A549 (cell line): ENCODE data around the gene ACO2.

Experiments used
- CBX2 ChIP-seq: fragments of 200-600 bp; sonication (generic); IDR thresholded peaks from 2 replicates; pipeline ENCODE4 v1.6.1; 2016; ENCODE audit warnings: low read depth, mild to moderate bottlenecking, borderline replicate concordance
- CHD2 ChIP-seq: fragments of 150-350 bp; IDR thresholded peaks from 2 replicates; pipeline ENCODE4 v1.6.1; 2014; ENCODE audit warnings: low read length; ENCODE audit not compliant: partially characterized antibody
- ESRRA ChIP-seq: fragments of 150-350 bp; IDR thresholded peaks from 2 replicates; pipeline ENCODE4 v1.6.1; 2014; ENCODE audit warnings: mild to moderate bottlenecking, low read length, borderline replicate concordance
- MYC ChIP-seq: IDR thresholded peaks from 2 replicates; pipeline ENCODE4 v1.6.1; 2012; ENCODE audit warnings: mild to moderate bottlenecking, inconsistent platforms, low read length, improper control_type of control experiment, borderline replicate concordance
- POLR2A ChIP-seq: IDR thresholded peaks from 2 replicates; pipeline ENCODE4 v1.6.1; 2012; ENCODE audit warnings: mild to moderate bottlenecking, low read length
- RFX5 ChIP-seq: fragments of 450-650 bp; IDR thresholded peaks from 2 replicates; pipeline ENCODE4 v1.7.1; 2014; ENCODE audit warnings: antibody characterized with exemption, mild to moderate bottlenecking, moderate library complexity
- SREBF2 ChIP-seq: fragments of 450-650 bp; IDR thresholded peaks from 2 replicates; pipeline ENCODE4 v1.6.1; 2014; ENCODE audit warnings: mild to moderate bottlenecking, moderate library complexity
- TFCP2L1 ChIP-seq: fragments of 250-450 bp; sonication (Bioruptor Pico); IDR thresholded peaks from 2 replicates; pipeline ENCODE4 v1.5.0; 2021; ENCODE audit warnings: mild to moderate bottlenecking
- TF ChIP-seq, protein P1 (sequence below): fragments of 150-350 bp; IDR thresholded peaks from 2 replicates; pipeline ENCODE4 v1.6.1; 2014; ENCODE audit warnings: low read depth, mild to moderate bottlenecking, low read length
- TF ChIP-seq, protein P2 (sequence below): fragments of >200 bp; sonication (Bioruptor Twin); formaldehyde crosslinking; IDR thresholded peaks from 3 replicates; pipeline ENCODE4 v1.5.1; 2016

DNA sequence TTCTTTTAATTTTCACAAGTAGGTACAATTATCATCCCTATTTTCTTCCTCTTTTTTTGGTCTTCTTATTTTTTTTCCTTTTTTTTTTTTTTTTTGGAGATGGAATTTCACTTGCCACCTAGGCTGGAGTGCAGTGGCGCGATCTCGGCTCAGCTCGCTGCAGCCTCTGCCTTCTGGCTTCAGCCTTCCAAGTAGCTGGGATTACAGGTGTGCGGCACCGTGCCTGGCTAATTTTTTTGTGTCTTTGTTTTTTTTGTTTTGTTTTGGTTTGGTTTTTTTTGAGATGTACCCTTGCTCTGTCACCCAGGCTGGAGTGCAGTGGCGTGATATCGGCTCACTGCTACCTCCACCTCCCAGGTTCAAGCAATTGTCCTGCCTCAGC is 39.0 kb upstream of the ACO2 start:
- TF ChIP-seq, protein P1, sequence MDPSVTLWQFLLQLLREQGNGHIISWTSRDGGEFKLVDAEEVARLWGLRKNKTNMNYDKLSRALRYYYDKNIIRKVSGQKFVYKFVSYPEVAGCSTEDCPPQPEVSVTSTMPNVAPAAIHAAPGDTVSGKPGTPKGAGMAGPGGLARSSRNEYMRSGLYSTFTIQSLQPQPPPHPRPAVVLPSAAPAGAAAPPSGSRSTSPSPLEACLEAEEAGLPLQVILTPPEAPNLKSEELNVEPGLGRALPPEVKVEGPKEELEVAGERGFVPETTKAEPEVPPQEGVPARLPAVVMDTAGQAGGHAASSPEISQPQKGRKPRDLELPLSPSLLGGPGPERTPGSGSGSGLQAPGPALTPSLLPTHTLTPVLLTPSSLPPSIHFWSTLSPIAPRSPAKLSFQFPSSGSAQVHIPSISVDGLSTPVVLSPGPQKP = no peak
- no peak for TF ChIP-seq CBX2
- no peak for TF ChIP-seq POLR2A
- TF ChIP-seq, protein P2, sequence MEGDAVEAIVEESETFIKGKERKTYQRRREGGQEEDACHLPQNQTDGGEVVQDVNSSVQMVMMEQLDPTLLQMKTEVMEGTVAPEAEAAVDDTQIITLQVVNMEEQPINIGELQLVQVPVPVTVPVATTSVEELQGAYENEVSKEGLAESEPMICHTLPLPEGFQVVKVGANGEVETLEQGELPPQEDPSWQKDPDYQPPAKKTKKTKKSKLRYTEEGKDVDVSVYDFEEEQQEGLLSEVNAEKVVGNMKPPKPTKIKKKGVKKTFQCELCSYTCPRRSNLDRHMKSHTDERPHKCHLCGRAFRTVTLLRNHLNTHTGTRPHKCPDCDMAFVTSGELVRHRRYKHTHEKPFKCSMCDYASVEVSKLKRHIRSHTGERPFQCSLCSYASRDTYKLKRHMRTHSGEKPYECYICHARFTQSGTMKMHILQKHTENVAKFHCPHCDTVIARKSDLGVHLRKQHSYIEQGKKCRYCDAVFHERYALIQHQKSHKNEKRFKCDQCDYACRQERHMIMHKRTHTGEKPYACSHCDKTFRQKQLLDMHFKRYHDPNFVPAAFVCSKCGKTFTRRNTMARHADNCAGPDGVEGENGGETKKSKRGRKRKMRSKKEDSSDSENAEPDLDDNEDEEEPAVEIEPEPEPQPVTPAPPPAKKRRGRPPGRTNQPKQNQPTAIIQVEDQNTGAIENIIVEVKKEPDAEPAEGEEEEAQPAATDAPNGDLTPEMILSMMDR = no peak
- no peak for TF ChIP-seq ESRRA
- TF ChIP-seq RFX5 = no peak
- no peak for TF ChIP-seq CHD2
- no peak for TF ChIP-seq SREBF2
- no peak for TF ChIP-seq TFCP2L1 (CRISPR knock-in tag)
- TF ChIP-seq MYC = no peak
